ENCODE results near the gene TEAD1. TPM values are rescaled to one million over a fixed set of nuclear protein-coding genes. Genes with fewer than 3 reads are reported as not detected.

Gene TEAD1
- total and polyA plus RNA-seq, 3 experiments from 2014 or later, result 0.59 to 0.89 TPM; not detected in 1

DNA sequence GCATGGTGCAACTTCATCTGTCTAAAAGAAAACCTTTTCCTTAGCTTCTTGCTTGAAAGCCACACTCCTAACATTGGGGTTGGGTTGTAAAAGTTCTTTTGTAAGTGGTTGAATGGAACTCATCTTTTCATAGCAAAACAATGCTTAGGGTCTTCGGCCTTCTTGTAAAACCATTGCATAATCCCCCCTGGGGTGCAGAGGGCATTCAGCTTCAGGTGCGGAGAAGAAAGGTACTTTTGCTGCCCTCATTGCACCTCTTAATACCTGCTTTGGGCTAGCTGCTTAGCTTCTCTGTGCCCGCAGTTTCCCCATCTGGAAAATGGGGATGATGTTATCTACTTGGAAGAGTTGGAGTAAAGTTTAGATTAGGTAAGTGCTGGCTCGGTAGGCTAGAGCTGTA lies 10.1 kb downstream of the TEAD1 start:
- Mint-ChIP-seq H3K27ac (no peak overlapping the region), H3K4me1 (peaks cover 0 to 7% (median 5%) of the 10 kb centered on the region in 3 donors), H3K9me3 (peaks cover 0 to 2% (median 0%) of the 10 kb centered on the region in 5 donors), H3K36me3 (peaks cover 0 to 3% (median 0%) of the 10 kb centered on the region in 3 donors), H3K27me3 (peaks cover 44 to 84% of the 10 kb centered on the region in 2 donors), H3K4me3 (no peak overlapping the region)
- H3K9me3 ChIP-seq (ENCODE audit: low read length), result no peaks in the 10 kb centered on the region
- H3K27ac ChIP-seq (ENCODE audit: low read depth, low read length), result no peak overlapping the region
- H3K36me3 ChIP-seq (ENCODE audit: insufficient read depth, low read length), result no peaks in the 10 kb centered on the region
- ChIA-PET CTCF (no interaction called here), POLR2A (no interaction called here)
- H3K27me3 ChIP-seq (ENCODE audit: insufficient read depth, low read length, poor library complexity, severe bottlenecking), result no peaks in the 10 kb centered on the region
- no peak overlapping the region for H3K4me3 ChIP-seq (ENCODE audit: low read length)
- H3K4me1 ChIP-seq (ENCODE audit: insufficient read depth, low read length), result peaks cover 7% of the 10 kb centered on the region
- DNase-seq, result no peak

DNA sequence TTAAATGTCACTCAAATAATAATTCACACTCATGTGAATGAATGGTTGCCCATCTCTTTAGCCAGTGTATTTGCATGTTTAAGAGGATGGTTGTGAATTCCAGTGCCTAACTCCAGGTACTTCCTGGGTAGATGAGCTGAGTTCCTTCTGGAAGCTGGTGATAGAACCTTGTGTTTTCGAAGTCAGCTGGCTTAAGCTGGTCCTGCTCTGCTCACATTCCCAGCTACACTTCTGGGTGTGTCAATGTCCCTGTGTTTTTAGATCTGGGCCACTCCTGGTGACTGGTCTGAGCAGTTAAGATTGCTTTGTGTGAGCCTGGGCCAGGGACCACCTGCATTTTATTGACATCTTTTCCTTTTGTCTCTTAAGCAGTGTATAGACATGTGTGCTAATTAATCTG lies 10.6 kb downstream of the TEAD1 start:
- H3K4me1 ChIP-seq (ENCODE audit: insufficient read depth, low read length), result peaks cover 7% of the 10 kb centered on the region
- DNase-seq, result no peak
- POLR2A ChIA-PET, result no interaction called here
- Mint-ChIP-seq H3K27ac (no peak overlapping the region), H3K9me3 (peaks cover 0 to 2% (median 0%) of the 10 kb centered on the region in 5 donors), H3K4me1 (peaks cover 0 to 7% (median 5%) of the 10 kb centered on the region in 3 donors), H3K27me3 (peaks cover 40 to 81% of the 10 kb centered on the region in 2 donors), H3K36me3 (peaks cover 0 to 3% (median 0%) of the 10 kb centered on the region in 3 donors), H3K4me3 (no peak overlapping the region)
- no peaks in the 10 kb centered on the region for H3K9me3 ChIP-seq (ENCODE audit: low read length)
- H3K4me3 ChIP-seq (ENCODE audit: low read length), result no peak overlapping the region
- no peaks in the 10 kb centered on the region for H3K27me3 ChIP-seq (ENCODE audit: insufficient read depth, low read length, poor library complexity, severe bottlenecking)
- H3K36me3 ChIP-seq (ENCODE audit: insufficient read depth, low read length), result no peaks in the 10 kb centered on the region
- CTCF ChIA-PET, result no interaction called here
- H3K27ac ChIP-seq (ENCODE audit: low read depth, low read length), result no peak overlapping the region

DNA sequence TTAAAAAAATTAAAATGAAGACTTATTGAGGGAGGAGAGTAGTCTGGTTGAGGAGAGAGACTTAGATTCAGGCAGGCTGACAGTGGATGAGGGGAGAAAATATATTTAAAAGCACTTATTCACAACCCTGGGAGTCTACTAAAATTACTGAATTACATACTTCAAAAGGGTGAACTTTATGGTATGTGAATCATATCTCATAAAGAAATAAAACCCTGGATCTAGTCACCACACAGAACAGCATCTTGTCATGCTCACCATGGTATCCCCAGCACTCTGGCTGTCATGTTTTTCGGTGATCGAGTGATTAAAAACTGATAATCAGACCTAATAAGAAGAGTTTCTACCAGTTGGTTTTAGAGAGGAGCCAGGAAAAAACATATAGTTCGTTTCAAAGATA lies 11.0 kb downstream of the TEAD1 start:
- no peak overlapping the region for H3K4me3 ChIP-seq (ENCODE audit: low read length)
- no peak for DNase-seq
- Mint-ChIP-seq H3K36me3 (peaks cover 0 to 3% (median 0%) of the 10 kb centered on the region in 3 donors), H3K4me3 (no peak overlapping the region), H3K4me1 (peaks cover 0 to 7% (median 5%) of the 10 kb centered on the region in 3 donors), H3K27me3 (peaks cover 39 to 80% of the 10 kb centered on the region in 2 donors), H3K9me3 (peaks cover 0 to 4% (median 0%) of the 10 kb centered on the region in 5 donors), H3K27ac (no peak overlapping the region)
- no peaks in the 10 kb centered on the region for H3K36me3 ChIP-seq (ENCODE audit: insufficient read depth, low read length)
- H3K9me3 ChIP-seq (ENCODE audit: low read length), result no peaks in the 10 kb centered on the region
- H3K27me3 ChIP-seq (ENCODE audit: insufficient read depth, low read length, poor library complexity, severe bottlenecking), result no peaks in the 10 kb centered on the region
- H3K27ac ChIP-seq (ENCODE audit: low read depth, low read length), result no peak overlapping the region
- POLR2A ChIA-PET, result no interaction called here
- CTCF ChIA-PET, result no interaction called here
- peaks cover 7% of the 10 kb centered on the region for H3K4me1 ChIP-seq (ENCODE audit: insufficient read depth, low read length)

DNA sequence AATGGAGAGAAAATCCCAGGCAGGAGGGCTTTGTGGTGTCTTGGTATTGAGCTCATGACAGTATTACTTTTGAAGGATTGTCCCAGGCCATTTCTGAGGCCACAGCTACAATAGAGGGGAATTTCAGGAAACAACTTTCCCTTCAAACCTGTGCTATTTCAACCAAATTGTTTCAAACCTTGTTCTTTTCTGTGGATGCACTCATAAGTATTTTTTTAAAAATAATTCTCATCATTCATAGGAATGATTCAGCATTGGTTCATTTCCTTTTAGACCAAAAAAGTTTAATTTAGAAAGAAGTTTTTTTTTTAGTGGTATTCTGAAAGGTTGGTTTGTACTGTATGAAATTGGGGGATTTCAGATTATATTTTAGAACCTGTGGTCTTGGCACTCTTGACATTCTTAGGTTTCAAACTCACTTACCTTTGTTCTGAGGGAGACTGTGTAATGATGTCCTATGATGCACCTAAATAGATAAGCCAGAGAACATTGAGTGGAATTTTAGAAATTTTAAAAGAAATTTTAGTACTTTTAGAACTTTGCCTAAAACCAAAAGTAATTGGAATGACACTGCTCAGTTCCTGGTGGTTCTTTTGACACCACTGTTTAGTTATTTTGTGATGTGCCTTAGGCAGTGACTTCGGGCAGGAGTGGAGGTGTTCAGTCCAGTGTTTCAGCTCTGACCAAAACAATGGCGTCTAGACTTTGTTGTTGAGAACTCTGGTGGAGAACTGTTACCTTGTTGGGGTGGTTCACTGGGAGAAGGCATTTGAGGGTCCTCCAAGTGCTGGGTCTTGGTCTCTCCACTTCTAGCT lies 12.2 kb downstream of the TEAD1 start:
- ChIA-PET CTCF (no interaction called here), POLR2A (no interaction called here)
- H3K36me3 ChIP-seq (ENCODE audit: insufficient read depth, low read length), result no peaks in the 10 kb centered on the region
- no peaks in the 10 kb centered on the region for H3K9me3 ChIP-seq (ENCODE audit: low read length)
- H3K36me3 Mint-ChIP-seq, result no peaks in the 10 kb centered on the region
- no peak overlapping the region for H3K27ac Mint-ChIP-seq
- H3K4me3 Mint-ChIP-seq, result no peak overlapping the region
- H3K27ac ChIP-seq (ENCODE audit: low read depth, low read length), result no peak overlapping the region
- H3K27me3 ChIP-seq (ENCODE audit: insufficient read depth, low read length, poor library complexity, severe bottlenecking), result no peaks in the 10 kb centered on the region
- H3K9me3 Mint-ChIP-seq, result peaks cover 0 to 9% (median 0%) of the 10 kb centered on the region in 5 donors
- no peaks in the 10 kb centered on the region for H3K4me1 Mint-ChIP-seq
- H3K4me1 ChIP-seq (ENCODE audit: insufficient read depth, low read length), result no peaks in the 10 kb centered on the region
- H3K27me3 Mint-ChIP-seq, result peaks cover 39 to 78% of the 10 kb centered on the region in 2 donors
- DNase-seq, result no peak
- no peak overlapping the region for H3K4me3 ChIP-seq (ENCODE audit: low read length)

DNA sequence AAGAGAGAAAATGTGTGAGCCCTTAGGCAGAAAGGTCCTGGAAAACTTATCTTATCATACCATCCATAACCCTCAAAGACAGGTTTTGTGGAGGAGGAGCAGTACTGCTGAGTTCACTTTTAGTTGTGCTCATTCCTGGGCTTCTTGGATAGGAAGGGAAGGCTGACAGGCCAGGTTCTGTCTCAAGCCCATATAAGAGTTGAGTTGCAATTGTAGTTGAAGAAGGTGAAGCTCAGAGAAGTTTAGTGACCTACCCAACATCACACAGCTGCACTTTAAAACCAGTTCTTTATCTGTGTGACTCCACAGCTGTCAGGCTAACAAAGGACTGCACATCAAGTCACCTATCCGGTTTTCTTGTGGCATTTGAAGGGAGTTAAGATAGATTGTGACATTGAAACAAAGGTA lies 13.0 kb downstream of the TEAD1 start:
- no peaks in the 10 kb centered on the region for H3K9me3 ChIP-seq (ENCODE audit: low read length)
- H3K27ac ChIP-seq (ENCODE audit: low read depth, low read length), result no peak overlapping the region
- no peak for DNase-seq
- no peaks in the 10 kb centered on the region for H3K36me3 ChIP-seq (ENCODE audit: insufficient read depth, low read length)
- Mint-ChIP-seq H3K4me1 (no peaks in the 10 kb centered on the region), H3K9me3 (peaks cover 0 to 9% (median 0%) of the 10 kb centered on the region in 5 donors), H3K36me3 (no peaks in the 10 kb centered on the region), H3K27ac (no peak overlapping the region), H3K4me3 (no peak overlapping the region), H3K27me3 (peaks cover 38 to 74% of the 10 kb centered on the region in 2 donors)
- H3K4me1 ChIP-seq (ENCODE audit: insufficient read depth, low read length), result no peaks in the 10 kb centered on the region
- H3K4me3 ChIP-seq (ENCODE audit: low read length), result no peak overlapping the region
- POLR2A ChIA-PET, result no interaction called here
- CTCF ChIA-PET, result no interaction called here
- no peaks in the 10 kb centered on the region for H3K27me3 ChIP-seq (ENCODE audit: insufficient read depth, low read length, poor library complexity, severe bottlenecking)

DNA sequence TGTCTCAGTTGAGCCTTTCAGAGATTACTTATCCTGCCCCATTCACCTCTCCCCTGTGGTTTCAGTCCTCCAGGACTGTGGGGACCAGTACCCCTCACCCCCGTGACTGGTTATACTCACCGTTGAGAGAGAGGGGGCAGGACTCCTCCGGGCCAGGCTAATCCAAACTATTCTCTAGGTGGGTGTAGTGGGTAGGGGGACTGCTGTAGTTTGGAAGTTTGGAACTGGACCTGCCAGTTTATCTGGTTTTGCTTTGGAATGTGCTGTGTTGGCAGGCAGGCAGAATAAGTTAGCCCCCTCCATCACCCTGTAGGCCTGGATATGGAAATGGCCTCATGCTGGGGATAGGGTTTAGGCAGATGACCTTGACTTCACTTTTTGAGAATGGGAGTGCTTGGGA lies 13.5 kb downstream of the TEAD1 start:
- Histone ChIP-seq H3K27ac (ENCODE audit: low read depth, low read length) (no peak overlapping the region), H3K9me3 (ENCODE audit: low read length) (no peaks in the 10 kb centered on the region), H3K27me3 (ENCODE audit: insufficient read depth, low read length, poor library complexity, severe bottlenecking) (no peaks in the 10 kb centered on the region), H3K4me1 (ENCODE audit: insufficient read depth, low read length) (no peaks in the 10 kb centered on the region), H3K4me3 (ENCODE audit: low read length) (no peak overlapping the region), H3K36me3 (ENCODE audit: insufficient read depth, low read length) (no peaks in the 10 kb centered on the region)
- no peak overlapping the region for H3K27ac Mint-ChIP-seq
- no peaks in the 10 kb centered on the region for H3K4me1 Mint-ChIP-seq
- no peak for DNase-seq
- CTCF ChIA-PET, result no interaction called here
- H3K36me3 Mint-ChIP-seq, result no peaks in the 10 kb centered on the region
- peaks cover 36 to 71% of the 10 kb centered on the region in 2 donors for H3K27me3 Mint-ChIP-seq
- H3K9me3 Mint-ChIP-seq, result peaks cover 0 to 9% (median 0%) of the 10 kb centered on the region in 5 donors
- no peak overlapping the region for H3K4me3 Mint-ChIP-seq
- POLR2A ChIA-PET, result no interaction called here

DNA sequence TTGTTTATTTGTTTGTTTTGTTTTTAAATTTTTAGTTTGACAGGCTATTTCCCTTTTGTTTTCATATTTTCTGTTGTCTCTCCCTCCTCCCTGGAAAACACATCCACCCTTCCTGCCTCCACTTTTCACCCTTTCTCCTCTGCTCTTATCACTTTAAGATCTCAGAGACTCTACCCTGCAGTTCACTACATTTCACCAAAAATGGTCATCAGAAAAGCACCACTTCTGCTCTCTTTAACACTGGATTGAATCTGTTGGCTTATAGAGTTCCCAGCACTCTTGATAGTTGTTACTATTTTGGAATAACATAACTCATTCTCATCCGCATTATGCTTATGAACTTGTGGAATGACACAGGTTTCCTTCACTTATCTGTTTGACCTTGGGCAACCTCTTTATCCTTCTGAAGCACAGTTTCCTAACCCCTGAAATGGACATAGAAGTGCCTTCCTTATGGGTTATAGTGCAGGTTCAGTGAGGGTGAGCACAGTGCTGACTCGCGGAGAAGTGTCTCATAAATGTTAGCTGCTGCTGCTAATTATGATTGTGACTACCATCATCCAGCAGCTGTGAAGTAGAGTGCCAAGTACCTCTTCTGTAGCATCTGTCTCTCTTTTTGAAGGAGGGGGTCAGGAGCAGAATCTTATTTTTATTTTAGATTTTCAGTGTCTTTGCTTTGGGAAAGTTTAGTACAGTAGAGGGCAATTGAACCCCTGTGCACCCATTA lies 15.0 kb downstream of the TEAD1 start:
- H3K4me3 ChIP-seq (ENCODE audit: low read length), result no peak overlapping the region
- peaks cover 40 to 71% of the 10 kb centered on the region in 2 donors for H3K27me3 Mint-ChIP-seq
- DNase-seq, result no peak
- CTCF ChIA-PET, result no interaction called here
- no peaks in the 10 kb centered on the region for H3K36me3 Mint-ChIP-seq
- no peak overlapping the region for H3K27ac Mint-ChIP-seq
- H3K27me3 ChIP-seq (ENCODE audit: insufficient read depth, low read length, poor library complexity, severe bottlenecking), result peaks cover 8% of the 10 kb centered on the region
- no peak overlapping the region for H3K4me3 Mint-ChIP-seq
- H3K9me3 ChIP-seq (ENCODE audit: low read length), result no peaks in the 10 kb centered on the region
- H3K4me1 ChIP-seq (ENCODE audit: insufficient read depth, low read length), result no peaks in the 10 kb centered on the region
- no peak overlapping the region for H3K27ac ChIP-seq (ENCODE audit: low read depth, low read length)
- POLR2A ChIA-PET, result no interaction called here
- no peaks in the 10 kb centered on the region for H3K4me1 Mint-ChIP-seq
- peaks cover 0 to 9% (median 0%) of the 10 kb centered on the region in 5 donors for H3K9me3 Mint-ChIP-seq
- no peaks in the 10 kb centered on the region for H3K36me3 ChIP-seq (ENCODE audit: insufficient read depth, low read length)

DNA sequence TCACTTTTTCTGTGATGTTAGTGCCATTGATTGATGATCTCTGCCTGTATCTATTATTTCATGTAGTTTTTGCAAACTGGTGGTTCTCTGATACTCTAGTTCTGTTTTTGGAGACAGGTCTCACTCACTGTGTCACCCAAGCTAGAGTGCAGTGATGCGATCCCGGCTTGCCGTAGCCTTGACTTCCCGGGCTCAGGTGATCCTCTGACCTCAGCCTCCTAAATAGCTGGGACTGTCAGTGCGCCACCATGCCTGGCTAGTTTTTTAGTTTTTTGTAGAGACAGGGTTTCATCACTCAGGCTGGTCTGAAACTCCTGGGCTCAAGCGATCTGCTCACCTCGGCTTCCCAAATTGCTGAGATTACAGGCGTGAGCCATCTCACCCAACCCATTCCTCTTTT lies 16.4 kb downstream of the TEAD1 start:
- Histone ChIP-seq H3K4me3 (ENCODE audit: low read length) (no peak overlapping the region), H3K27me3 (ENCODE audit: insufficient read depth, low read length, poor library complexity, severe bottlenecking) (peaks cover 8% of the 10 kb centered on the region), H3K27ac (ENCODE audit: low read depth, low read length) (no peak overlapping the region), H3K9me3 (ENCODE audit: low read length) (no peaks in the 10 kb centered on the region), H3K4me1 (ENCODE audit: insufficient read depth, low read length) (no peaks in the 10 kb centered on the region), H3K36me3 (ENCODE audit: insufficient read depth, low read length) (no peaks in the 10 kb centered on the region)
- ChIA-PET POLR2A (no interaction called here), CTCF (no interaction called here)
- Mint-ChIP-seq H3K9me3 (peaks cover 0 to 9% (median 0%) of the 10 kb centered on the region in 5 donors), H3K27ac (no peak overlapping the region), H3K27me3 (peaks cover 41 to 76% of the 10 kb centered on the region in 2 donors), H3K4me3 (no peak overlapping the region), H3K36me3 (no peaks in the 10 kb centered on the region), H3K4me1 (no peaks in the 10 kb centered on the region)
- DNase-seq, result no peak
